ENCODE measurements around the gene DPP8. TPM values are rescaled to one million over a fixed set of nuclear protein-coding genes. Genes with fewer than 3 reads are reported as not detected.
A peak's percentile ranks its signal among the peaks of the same experiment; 100 is the strongest.

DPP8 gene
- total and polyA plus RNA-seq, 2 donors from 2014 or later, result 8.2 to 38.6 TPM

- Histone ChIP-seq H3K4me1 (ENCODE audit: control insufficient read depth in 2 of 3, insufficient read depth in 2 of 3, low read depth in 1 of 3, low read length in 3 of 3) (no peaks in the 10 kb centered on the region), H3K4me3 (ENCODE audit: low read length in 3 of 3) (no peak overlapping the region), H3K36me3 (ENCODE audit: control insufficient read depth in 2 of 3, insufficient read depth in 3 of 3, low read length in 3 of 3) (no peaks in the 10 kb centered on the region), H3K27ac (ENCODE audit: low read depth in 2 of 2, low read length in 2 of 2) (no peak overlapping the region), H3K9me3 (ENCODE audit: control insufficient read depth in 2 of 3, insufficient read depth in 1 of 3, low read length in 3 of 3) (no peaks in the 10 kb centered on the region), H3K27me3 (ENCODE audit: control insufficient read depth, insufficient read depth, low read length) (no peaks in the 10 kb centered on the region), H3K9ac (ENCODE audit: low read length in 3 of 3) (no peak overlapping the region)
- FAIRE-seq, result no peak
- no peak for TF ChIP-seq CTCF (IDR thresholded peaks at IDR 0.05; ENCODE audit: borderline replicate concordance, extremely low read depth, insufficient read depth)
- intact Hi-C loops (cut with DNase I), result no loop called here
- DNase-seq, result no peak
These were observed 6.7 kb upstream of the DPP8 start for GRCh38 chr15:65524226-65524625.

GRCh38 chr15:65521350-65521749 lies 3.9 kb upstream of the DPP8 start:
- Histone ChIP-seq H3K27me3 (ENCODE audit: control insufficient read depth, insufficient read depth, low read length) (no peaks in the 10 kb centered on the region), H3K36me3 (ENCODE audit: control insufficient read depth in 2 of 3, insufficient read depth in 3 of 3, low read length in 3 of 3) (no peaks in the 10 kb centered on the region), H3K4me3 (ENCODE audit: low read length in 3 of 3) (no peak overlapping the region), H3K27ac (ENCODE audit: low read depth in 2 of 2, low read length in 2 of 2) (no peak overlapping the region), H3K9me3 (ENCODE audit: control insufficient read depth in 2 of 3, insufficient read depth in 1 of 3, low read length in 3 of 3) (no peaks in the 10 kb centered on the region), H3K9ac (ENCODE audit: low read length in 3 of 3) (no peak overlapping the region), H3K4me1 (ENCODE audit: control insufficient read depth in 2 of 3, insufficient read depth in 2 of 3, low read depth in 1 of 3, low read length in 3 of 3) (peaks cover 0 to 5% (median 2%) of the 10 kb centered on the region in 3 donors)
- intact Hi-C loops (cut with DNase I), result no loop called here
- FAIRE-seq, result no peak
- DNase-seq, result no peak
- TF ChIP-seq CTCF (IDR thresholded peaks at IDR 0.05; ENCODE audit: borderline replicate concordance, extremely low read depth, insufficient read depth), result no peak

GRCh38 chr15:65518633-65519285 lies 1.3 kb upstream of the DPP8 start:
- Histone ChIP-seq H3K27ac (ENCODE audit: low read depth in 2 of 2, low read length in 2 of 2) (no peak overlapping the region), H3K9me3 (ENCODE audit: control insufficient read depth in 2 of 3, insufficient read depth in 1 of 3, low read length in 3 of 3) (no peaks in the 10 kb centered on the region), H3K36me3 (ENCODE audit: control insufficient read depth in 2 of 3, insufficient read depth in 3 of 3, low read length in 3 of 3) (no peaks in the 10 kb centered on the region), H3K4me3 (ENCODE audit: low read length in 3 of 3) (no peak overlapping the region), H3K4me1 (ENCODE audit: control insufficient read depth in 2 of 3, insufficient read depth in 2 of 3, low read depth in 1 of 3, low read length in 3 of 3) (peaks cover 0 to 13% (median 11%) of the 10 kb centered on the region in 3 donors), H3K9ac (ENCODE audit: low read length in 3 of 3) (no peak overlapping the region), H3K27me3 (ENCODE audit: control insufficient read depth, insufficient read depth, low read length) (no peaks in the 10 kb centered on the region)
- no peak for FAIRE-seq
- no peak for TF ChIP-seq CTCF (IDR thresholded peaks at IDR 0.05; ENCODE audit: borderline replicate concordance, extremely low read depth, insufficient read depth)
- intact Hi-C loops (cut with DNase I), result no loop called here
- no peak for DNase-seq

GRCh38 chr15:65517866-65518207 lies 348 bp upstream of the DPP8 start:
- Histone ChIP-seq H3K27me3 (ENCODE audit: control insufficient read depth, insufficient read depth, low read length) (no peaks in the 10 kb centered on the region), H3K9me3 (ENCODE audit: control insufficient read depth in 2 of 3, insufficient read depth in 1 of 3, low read length in 3 of 3) (no peaks in the 10 kb centered on the region), H3K9ac (ENCODE audit: low read length in 3 of 3) (no peak overlapping the region), H3K27ac (ENCODE audit: low read depth in 2 of 2, low read length in 2 of 2) (peak overlapping the region; percentile 17 to 78), H3K36me3 (ENCODE audit: control insufficient read depth in 2 of 3, insufficient read depth in 3 of 3, low read length in 3 of 3) (no peaks in the 10 kb centered on the region), H3K4me1 (ENCODE audit: control insufficient read depth in 2 of 3, insufficient read depth in 2 of 3, low read depth in 1 of 3, low read length in 3 of 3) (peaks cover 0 to 13% (median 11%) of the 10 kb centered on the region in 3 donors), H3K4me3 (ENCODE audit: low read length in 3 of 3) (peak overlapping the region in 2 of 3 donors; percentile 34 to 87)
- no peak for FAIRE-seq
- intact Hi-C loops (cut with DNase I), result no loop called here
- no peak for DNase-seq
- TF ChIP-seq CTCF (IDR thresholded peaks at IDR 0.05; ENCODE audit: borderline replicate concordance, extremely low read depth, insufficient read depth), result no peak
